Stimulated activated CD8-positive, alpha-beta memory T cell treated with anti-CD3 and anti-CD28 coated beads, Interleukin-15, amount 100 ng/mL, for 48 hours (primary cell): ENCODE data around the gene FAM90A1.
"Not testable (repeated sequence)": the region's sequence is repeated elsewhere in the genome, so short reads cannot be mapped to it uniquely, and the experiment has no call there.

Experiments used
- DNase-seq, 2 donors: peaks; one replicate each; pipeline ENCODE4 v3.0.0-alpha.2; 2020; ENCODE audit warnings: low read depth in 2 of 2

The FAM90A1 gene

GRCh38 chr12:8226992-8227731 lies at the start of gene FAM90A1:
TSS of gene FAM90A1 (minus strand) at chr12:8227618. CDS start at chr12:8224832, 2,786 bp downstream.
- DNase-seq, result peak in 1 of 2 donors; percentile 9

- DNase-seq, result not testable (repeated sequence)
These were observed 49.0 kb upstream of the FAM90A1 start for GRCh38 chr12:8276397-8276796.

GRCh38 chr12:8266706-8267105 lies 39.3 kb upstream of the FAM90A1 start:
- not testable (repeated sequence) for DNase-seq

GRCh38 chr12:8264236-8264635 lies 36.8 kb upstream of the FAM90A1 start:
- not testable (repeated sequence) for DNase-seq

GRCh38 chr12:8261111-8261554 lies 33.7 kb upstream of the FAM90A1 start:
- not testable (repeated sequence) for DNase-seq

- DNase-seq, result not testable (repeated sequence)
These were observed 28.9 kb upstream of the FAM90A1 start for GRCh38 chr12:8256356-8256755.

GRCh38 chr12:8254705-8255104 lies 27.3 kb upstream of the FAM90A1 start:
- not testable (repeated sequence) for DNase-seq

- DNase-seq, result not testable (repeated sequence)
These were observed 24.8 kb upstream of the FAM90A1 start for GRCh38 chr12:8252056-8252818.

GRCh38 chr12:8251616-8252015 lies 24.2 kb upstream of the FAM90A1 start:
- DNase-seq, result not testable (repeated sequence)

GRCh38 chr12:8246941-8247535 lies 19.6 kb upstream of the FAM90A1 start:
- DNase-seq, result not testable (repeated sequence)

GRCh38 chr12:8243682-8244161 lies 16.3 kb upstream of the FAM90A1 start:
- not testable (repeated sequence) for DNase-seq

- peak; percentile 95 to 98 for DNase-seq
These were observed 15.7 kb upstream of the FAM90A1 start for GRCh38 chr12:8242880-8243681.

GRCh38 chr12:8242622-8242879 lies 15.1 kb upstream of the FAM90A1 start:
- not testable (repeated sequence) for DNase-seq

GRCh38 chr12:8241917-8242621 lies 14.7 kb upstream of the FAM90A1 start:
- not testable (repeated sequence) for DNase-seq

GRCh38 chr12:8240340-8241114 lies 13.1 kb upstream of the FAM90A1 start:
- not testable (repeated sequence) for DNase-seq

- not testable (repeated sequence) for DNase-seq
These were observed 9.6 kb upstream of the FAM90A1 start for GRCh38 chr12:8237031-8237430.

GRCh38 chr12:8235316-8236157 lies 8.1 kb upstream of the FAM90A1 start:
- DNase-seq, result not testable (repeated sequence)

- not testable (repeated sequence) for DNase-seq
These were observed 7.3 kb upstream of the FAM90A1 start for GRCh38 chr12:8234746-8235145.

GRCh38 chr12:8233935-8234495 lies 6.6 kb upstream of the FAM90A1 start:
- not testable (repeated sequence) for DNase-seq
